Measurements from ENCODE around the gene ZBTB44. TPM values are rescaled to one million over a fixed set of nuclear protein-coding genes. Genes with fewer than 3 reads are reported as not detected.

Gene ZBTB44
- total RNA-seq, 2 donors from 2014 or later = 27.7 to 48.5 TPM

DNA sequence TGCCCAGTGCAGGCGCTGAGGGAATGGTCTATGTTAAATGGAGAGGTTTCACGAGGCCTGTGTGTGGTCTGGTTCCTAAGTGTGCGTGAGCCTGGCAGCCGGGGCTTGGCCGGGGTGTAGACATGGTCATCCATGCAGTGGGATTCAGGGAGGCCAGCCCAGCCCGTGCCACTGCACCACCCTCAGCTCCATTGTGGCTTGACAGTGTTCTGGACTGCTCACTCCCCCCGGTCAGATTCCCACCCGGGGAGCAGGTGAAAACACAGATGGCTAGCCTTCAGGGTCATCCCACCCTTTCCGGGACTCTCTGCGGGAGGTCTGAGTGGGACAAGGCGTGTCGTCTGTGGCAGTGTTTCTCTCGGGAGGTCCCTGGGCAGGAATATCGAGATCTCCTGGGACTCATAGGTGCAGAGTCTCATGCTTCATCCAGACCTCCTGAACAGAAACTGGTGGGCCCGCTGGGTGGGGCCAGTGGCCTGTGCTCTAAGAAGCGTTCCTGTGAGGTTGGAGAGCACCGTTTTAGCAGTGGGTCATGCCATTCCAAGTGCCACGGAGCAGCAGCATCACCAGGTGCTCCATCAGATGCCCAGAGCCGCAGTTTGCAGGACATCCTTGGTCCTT, 102.8 kb downstream of the ZBTB44 start:
- DNase-seq (ENCODE audit: low spot score) = peak; percentile 53
- TF ChIP-seq, protein P1, sequence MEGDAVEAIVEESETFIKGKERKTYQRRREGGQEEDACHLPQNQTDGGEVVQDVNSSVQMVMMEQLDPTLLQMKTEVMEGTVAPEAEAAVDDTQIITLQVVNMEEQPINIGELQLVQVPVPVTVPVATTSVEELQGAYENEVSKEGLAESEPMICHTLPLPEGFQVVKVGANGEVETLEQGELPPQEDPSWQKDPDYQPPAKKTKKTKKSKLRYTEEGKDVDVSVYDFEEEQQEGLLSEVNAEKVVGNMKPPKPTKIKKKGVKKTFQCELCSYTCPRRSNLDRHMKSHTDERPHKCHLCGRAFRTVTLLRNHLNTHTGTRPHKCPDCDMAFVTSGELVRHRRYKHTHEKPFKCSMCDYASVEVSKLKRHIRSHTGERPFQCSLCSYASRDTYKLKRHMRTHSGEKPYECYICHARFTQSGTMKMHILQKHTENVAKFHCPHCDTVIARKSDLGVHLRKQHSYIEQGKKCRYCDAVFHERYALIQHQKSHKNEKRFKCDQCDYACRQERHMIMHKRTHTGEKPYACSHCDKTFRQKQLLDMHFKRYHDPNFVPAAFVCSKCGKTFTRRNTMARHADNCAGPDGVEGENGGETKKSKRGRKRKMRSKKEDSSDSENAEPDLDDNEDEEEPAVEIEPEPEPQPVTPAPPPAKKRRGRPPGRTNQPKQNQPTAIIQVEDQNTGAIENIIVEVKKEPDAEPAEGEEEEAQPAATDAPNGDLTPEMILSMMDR (IDR thresholded peaks at IDR 0.05) = no peak
- peaks cover 0 to 21% of the 10 kb centered on the region in 2 donors for H3K4me1 ChIP-seq

DNA sequence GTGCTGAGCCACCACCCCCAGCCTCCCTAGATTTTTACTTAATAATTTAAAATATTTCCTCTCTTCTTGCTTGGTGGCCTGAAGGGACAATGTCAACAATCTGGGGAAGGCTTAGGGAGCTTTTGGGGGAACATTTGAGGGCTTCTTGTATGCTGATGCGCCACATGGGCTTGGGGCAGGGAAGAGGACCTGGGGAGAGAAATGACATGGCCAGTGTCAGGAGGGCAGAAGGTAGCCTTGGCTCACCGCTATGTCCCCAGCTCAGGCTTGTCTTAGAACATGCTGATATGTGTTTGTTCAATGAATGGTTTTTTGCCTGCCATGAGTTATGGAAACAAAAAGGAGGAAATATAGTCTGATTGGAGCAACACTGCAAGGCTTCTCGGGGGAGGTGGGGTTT, 103.6 kb downstream of the ZBTB44 start:
- DNase-seq (ENCODE audit: low spot score) = no peak
- Histone ChIP-seq H3K4me1 (peaks cover 0 to 16% of the 10 kb centered on the region in 2 donors), H3K36me3 (no peaks in the 10 kb centered on the region), H3K4me3 (no peak overlapping the region), H3K9me3 (no peaks in the 10 kb centered on the region), H3K27ac (no peak overlapping the region), H3K27me3 (no peaks in the 10 kb centered on the region)
- TF ChIP-seq, protein P1 (IDR thresholded peaks at IDR 0.05) = no peak

More for the DNA sequence above, 102.8 kb downstream of the ZBTB44 start:
- no peaks in the 10 kb centered on the region for H3K9me3 ChIP-seq
- no peak overlapping the region for H3K27ac ChIP-seq
- H3K4me3 ChIP-seq = no peak overlapping the region
- no peaks in the 10 kb centered on the region for H3K27me3 ChIP-seq
- no peaks in the 10 kb centered on the region for H3K36me3 ChIP-seq

DNA sequence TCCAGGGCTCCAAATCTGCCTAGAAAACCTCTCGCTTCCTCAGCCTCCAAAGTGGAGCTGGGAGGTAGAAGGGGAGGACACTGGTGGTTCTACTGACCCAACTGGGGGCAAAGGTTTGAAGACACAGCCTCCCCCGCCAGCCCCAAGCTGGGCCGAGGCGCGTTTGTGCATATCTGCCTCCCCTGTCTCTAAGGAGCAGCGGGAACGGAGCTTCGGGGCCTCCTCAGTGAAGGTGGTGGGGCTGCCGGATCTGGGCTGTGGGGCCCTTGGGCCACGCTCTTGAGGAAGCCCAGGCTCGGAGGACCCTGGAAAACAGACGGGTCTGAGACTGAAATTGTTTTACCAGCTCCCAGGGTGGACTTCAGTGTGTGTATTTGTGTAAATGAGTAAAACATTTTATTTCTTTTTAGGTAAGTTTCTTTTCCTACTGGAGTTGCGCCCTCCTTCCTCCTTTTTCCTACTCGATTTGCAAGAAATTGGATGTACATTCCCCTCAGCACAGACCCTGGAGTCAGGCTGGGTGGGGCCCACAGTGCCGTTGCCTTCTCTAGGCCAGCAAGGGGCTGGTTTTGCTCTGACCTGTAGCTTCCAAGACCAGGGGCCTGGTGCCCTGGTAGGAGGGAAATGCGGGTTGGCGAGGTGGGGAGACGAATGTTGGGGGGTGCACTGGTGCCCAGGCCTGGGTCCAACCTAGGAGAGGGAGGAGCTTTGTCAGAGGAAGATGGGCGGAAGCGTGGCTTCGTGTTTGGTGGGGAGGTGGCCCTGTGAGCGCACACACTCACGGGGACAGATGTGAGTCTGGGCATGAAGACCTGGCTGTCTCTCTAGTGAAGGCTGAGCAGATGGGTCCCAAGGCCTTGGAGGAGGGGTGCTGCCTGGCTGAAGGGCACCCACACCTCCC, 104.5 kb downstream of the ZBTB44 start:
- H3K27me3 ChIP-seq = no peaks in the 10 kb centered on the region
- TF ChIP-seq, protein P1 (IDR thresholded peaks at IDR 0.05) = no peak
- no peaks in the 10 kb centered on the region for H3K36me3 ChIP-seq
- DNase-seq (ENCODE audit: low spot score) = peak; percentile 54
- H3K4me3 ChIP-seq = no peak overlapping the region
- no peaks in the 10 kb centered on the region for H3K9me3 ChIP-seq
- no peak overlapping the region for H3K27ac ChIP-seq
- peaks cover 0 to 11% of the 10 kb centered on the region in 2 donors for H3K4me1 ChIP-seq

DNA sequence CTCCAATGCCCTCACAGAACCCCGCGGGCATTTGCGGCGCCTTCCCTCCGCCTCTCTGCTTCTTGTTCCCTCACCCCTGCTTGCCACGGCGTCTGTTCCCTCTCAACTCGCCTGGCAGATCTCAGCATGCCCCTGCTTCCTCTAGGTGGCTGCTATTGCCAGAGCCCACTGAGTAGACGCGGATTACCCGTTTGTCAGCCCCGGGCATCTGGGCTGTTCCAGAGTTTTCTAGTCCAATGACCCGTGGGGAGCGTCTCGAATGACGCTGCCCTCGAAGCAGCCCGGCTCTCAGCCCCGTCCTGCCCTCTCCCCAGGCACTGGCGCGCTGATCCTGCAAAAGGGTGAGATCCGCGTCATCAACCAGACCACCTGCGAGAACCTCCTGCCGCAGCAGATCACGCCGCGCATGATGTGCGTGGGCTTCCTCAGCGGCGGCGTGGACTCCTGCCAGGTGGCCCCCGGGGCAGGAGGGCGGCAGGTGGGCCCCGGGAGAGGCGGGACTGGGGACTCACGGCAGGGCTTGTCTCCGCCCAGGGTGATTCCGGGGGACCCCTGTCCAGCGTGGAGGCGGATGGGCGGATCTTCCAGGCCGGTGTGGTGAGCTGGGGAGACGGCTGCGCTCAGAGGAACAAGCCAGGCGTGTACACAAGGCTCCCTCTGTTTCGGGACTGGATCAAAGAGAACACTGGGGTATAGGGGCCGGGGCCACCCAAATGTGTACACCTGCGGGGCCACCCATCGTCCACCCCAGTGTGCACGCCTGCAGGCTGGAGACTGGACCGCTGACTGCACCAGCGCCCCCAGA, 105.4 kb downstream of the ZBTB44 start:
- H3K36me3 ChIP-seq = no peaks in the 10 kb centered on the region
- TF ChIP-seq, protein P1 (IDR thresholded peaks at IDR 0.05) = no peak
- no peak overlapping the region for H3K27ac ChIP-seq
- H3K27me3 ChIP-seq = no peaks in the 10 kb centered on the region
- H3K4me1 ChIP-seq = peaks cover 0 to 9% of the 10 kb centered on the region in 2 donors
- no peaks in the 10 kb centered on the region for H3K9me3 ChIP-seq
- DNase-seq (ENCODE audit: low spot score) = peak; percentile 54
- H3K4me3 ChIP-seq = no peak overlapping the region

DNA sequence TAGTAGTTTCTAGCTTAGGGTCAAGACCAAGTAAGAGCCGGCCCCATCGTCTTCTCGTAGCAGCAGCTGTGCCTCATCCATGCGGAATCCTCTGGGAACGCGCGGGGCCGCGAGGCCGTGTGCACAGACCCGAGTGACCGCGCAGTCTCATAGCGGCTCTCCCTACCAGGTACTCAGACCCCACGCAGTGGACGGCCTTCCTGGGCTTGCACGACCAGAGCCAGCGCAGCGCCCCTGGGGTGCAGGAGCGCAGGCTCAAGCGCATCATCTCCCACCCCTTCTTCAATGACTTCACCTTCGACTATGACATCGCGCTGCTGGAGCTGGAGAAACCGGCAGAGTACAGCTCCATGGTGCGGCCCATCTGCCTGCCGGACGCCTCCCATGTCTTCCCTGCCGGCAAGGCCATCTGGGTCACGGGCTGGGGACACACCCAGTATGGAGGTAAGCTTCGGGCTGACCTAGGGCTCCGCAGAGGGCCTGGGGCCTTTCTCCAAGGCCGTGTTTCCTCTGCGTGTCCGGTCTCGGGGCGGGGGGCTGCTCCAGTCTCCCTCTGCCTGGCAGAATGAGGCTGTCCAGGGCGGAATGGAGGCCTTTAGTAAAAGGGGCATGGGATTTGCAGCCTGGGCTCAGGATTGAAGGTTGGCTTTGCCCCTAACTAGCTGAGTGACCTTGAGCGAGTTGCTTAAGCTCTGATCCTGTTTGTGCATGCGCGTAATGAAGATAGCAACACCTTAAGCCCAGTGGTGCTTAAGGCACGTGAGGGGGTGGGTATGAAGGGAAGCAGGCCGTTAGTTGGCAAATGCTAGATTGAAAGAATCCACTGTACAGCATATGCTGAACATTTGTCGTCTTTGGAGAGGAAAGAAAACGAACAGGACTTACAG, 106.2 kb downstream of the ZBTB44 start:
- H3K4me1 ChIP-seq = peaks cover 0 to 9% of the 10 kb centered on the region in 2 donors
- no peaks in the 10 kb centered on the region for H3K36me3 ChIP-seq
- no peak for DNase-seq (ENCODE audit: low spot score)
- H3K27me3 ChIP-seq = no peaks in the 10 kb centered on the region
- TF ChIP-seq, protein P1 (IDR thresholded peaks at IDR 0.05) = no peak
- H3K4me3 ChIP-seq = no peak overlapping the region
- no peaks in the 10 kb centered on the region for H3K9me3 ChIP-seq
- H3K27ac ChIP-seq = no peak overlapping the region

Measured in right atrium auricular region (tissue), 2 donors.